Thoracic aorta (tissue), 2 donors: Measurements from ENCODE around the gene SLC6A15. TPM values are rescaled to one million over a fixed set of nuclear protein-coding genes. Genes with fewer than 3 reads are reported as not detected.

ENCODE experiments used
- ATAC-seq: fragments of 150-250 bp; one replicate; pipeline ENCODE4 v1.8.0; 2017; ENCODE audit warnings: low read depth; ENCODE audit not compliant: insufficient number of reproducible peaks, low FRiP score
- DNase-seq: peaks from one replicate; pipeline ENCODE4 v3.0.0-alpha.2; 2020; ENCODE audit warnings: low spot score
- H3K27ac ChIP-seq, 2 donors: fragments of 200-600 bp; sonication (generic); 1 replicate in 1 of 2; 2 replicates in 1 of 2; pipeline ENCODE4 v1.5.1; 2016; ENCODE audit warnings: mild to moderate bottlenecking in 2 of 2, moderate library complexity in 2 of 2
- H3K27me3 ChIP-seq: fragments of 200-600 bp; sonication (generic); replicated peaks from 2 replicates; pipeline ENCODE4 v1.6.0; 2016; ENCODE audit warnings: mild to moderate bottlenecking; ENCODE audit not compliant: insufficient read depth
- H3K36me3 ChIP-seq: fragments of 200-600 bp; sonication (generic); one replicate; pipeline ENCODE4 v1.5.1; 2016
- H3K4me1 ChIP-seq, 2 donors: fragments of 200-600 bp; sonication (generic); 1 replicate in 1 of 2; 2 replicates in 1 of 2; pipeline versions ENCODE4 v1.5.1 to v1.6.0; 2016; ENCODE audit warnings: low read depth in 2 of 2, mild to moderate bottlenecking in 1 of 2; ENCODE audit not compliant: control insufficient read depth in 1 of 2
- H3K4me3 ChIP-seq: fragments of 200-600 bp; sonication (generic); 2 replicates; pipeline ENCODE4 v1.5.1; 2016; ENCODE audit warnings: mild to moderate bottlenecking
- H3K9me3 ChIP-seq: fragments of 200-600 bp; sonication (generic); 2 replicates; pipeline ENCODE4 v1.5.1; 2016
- CTCF ChIP-seq: fragments of 200-600 bp; sonication (generic); IDR thresholded peaks from one replicate; pipeline ENCODE4 v1.5.1; 2019; ENCODE audit warnings: antibody characterized with exemption
- total RNA-seq, 2 donors: library from RNA; depleted of rRNA; stranded (reverse); fragments of >200 nt; gene quantifications; one replicate each; pipeline versions ENCODE4 v1.1.0 to v1.2.3, GENCODE V29; 2016

The SLC6A15 gene
- total RNA-seq, 2 donors from 2014 or later = 1.1 TPM; not detected in 1

- no peaks in the 10 kb centered on the region for H3K36me3 ChIP-seq
- H3K4me1 ChIP-seq = no peaks in the 10 kb centered on the region
- ATAC-seq = no peak
- TF ChIP-seq CTCF = no peak
- no peak overlapping the region for H3K4me3 ChIP-seq
- H3K27ac ChIP-seq = no peak overlapping the region
- no peaks in the 10 kb centered on the region for H3K27me3 ChIP-seq
- no peak for DNase-seq
- no peaks in the 10 kb centered on the region for H3K9me3 ChIP-seq
Measured at GRCh38 chr12:84946753-84947152, 34.2 kb upstream of the SLC6A15 start.

- Histone ChIP-seq H3K4me1 (no peaks in the 10 kb centered on the region), H3K36me3 (no peaks in the 10 kb centered on the region), H3K27me3 (no peaks in the 10 kb centered on the region), H3K4me3 (no peak overlapping the region), H3K9me3 (no peaks in the 10 kb centered on the region), H3K27ac (no peak overlapping the region)
- ATAC-seq = no peak
- no peak for TF ChIP-seq CTCF
- no peak for DNase-seq
Measured at GRCh38 chr12:84937415-84937814, 24.8 kb upstream of the SLC6A15 start.

- Histone ChIP-seq H3K9me3 (no peaks in the 10 kb centered on the region), H3K36me3 (no peaks in the 10 kb centered on the region), H3K27ac (no peak overlapping the region), H3K4me3 (no peak overlapping the region), H3K4me1 (no peaks in the 10 kb centered on the region), H3K27me3 (no peaks in the 10 kb centered on the region)
- ATAC-seq (no peak), DNase-seq (no peak)
- TF ChIP-seq CTCF = no peak
Measured at GRCh38 chr12:84929501-84929900, 16.9 kb upstream of the SLC6A15 start.

- no peak for ATAC-seq
- TF ChIP-seq CTCF = no peak
Measured at GRCh38 chr12:84924981-84925380, 12.4 kb upstream of the SLC6A15 start.

GRCh38 chr12:84922693-84923092, 10.1 kb upstream of the SLC6A15 start:
- Histone ChIP-seq H3K27me3 (no peaks in the 10 kb centered on the region), H3K27ac (no peak overlapping the region), H3K36me3 (no peaks in the 10 kb centered on the region), H3K4me3 (no peak overlapping the region), H3K4me1 (no peaks in the 10 kb centered on the region), H3K9me3 (no peaks in the 10 kb centered on the region)
- no peak for DNase-seq
- TF ChIP-seq CTCF = no peak
- ATAC-seq = no peak

More at GRCh38 chr12:84924981-84925380, 12.4 kb upstream of the SLC6A15 start:
- H3K36me3 ChIP-seq = no peaks in the 10 kb centered on the region
- no peak overlapping the region for H3K4me3 ChIP-seq
- H3K27ac ChIP-seq = no peak overlapping the region
- H3K4me1 ChIP-seq = no peaks in the 10 kb centered on the region
- DNase-seq = no peak
- no peaks in the 10 kb centered on the region for H3K9me3 ChIP-seq
- no peaks in the 10 kb centered on the region for H3K27me3 ChIP-seq
